Liver (tissue), 2 donors: ENCODE data around the gene PGM3.

Source experiments
- ATF3 ChIP-seq: IDR thresholded peaks from 2 replicates; pipeline ENCODE4 v1.6.1; 2016; ENCODE audit warnings: antibody characterized with exemption
- HNF4G ChIP-seq: IDR thresholded peaks from 2 replicates; pipeline ENCODE4 v1.6.1; 2016; ENCODE audit warnings: antibody characterized with exemption
- MAX ChIP-seq: IDR thresholded peaks from 2 replicates; pipeline ENCODE4 v1.6.1; 2016; ENCODE audit warnings: antibody characterized with exemption
- REST ChIP-seq: IDR thresholded peaks from 2 replicates; pipeline ENCODE4 v1.6.1; 2016; ENCODE audit warnings: antibody characterized with exemption, mild to moderate bottlenecking
- donor health status: healthy.

GRCh38 chr6:83126807-83127206, 66.3 kb downstream of the PGM3 start:
- TF ChIP-seq HNF4G (no peak), ATF3 (no peak), REST (no peak), MAX (no peak)
